Activated CD4-positive, alpha-beta T cell treated with anti-CD3 and anti-CD28 coated beads for 4 hours (primary cell): ENCODE results near the gene OLFM2.
"Not testable (repeated sequence)": the region's sequence is repeated elsewhere in the genome, so short reads cannot be mapped to it uniquely, and the experiment has no call there.

ENCODE experiments used
- DNase-seq, 2 donors: peaks; one replicate each; pipeline ENCODE4 v3.0.0-alpha.2; 2020

The OLFM2 gene

DNA sequence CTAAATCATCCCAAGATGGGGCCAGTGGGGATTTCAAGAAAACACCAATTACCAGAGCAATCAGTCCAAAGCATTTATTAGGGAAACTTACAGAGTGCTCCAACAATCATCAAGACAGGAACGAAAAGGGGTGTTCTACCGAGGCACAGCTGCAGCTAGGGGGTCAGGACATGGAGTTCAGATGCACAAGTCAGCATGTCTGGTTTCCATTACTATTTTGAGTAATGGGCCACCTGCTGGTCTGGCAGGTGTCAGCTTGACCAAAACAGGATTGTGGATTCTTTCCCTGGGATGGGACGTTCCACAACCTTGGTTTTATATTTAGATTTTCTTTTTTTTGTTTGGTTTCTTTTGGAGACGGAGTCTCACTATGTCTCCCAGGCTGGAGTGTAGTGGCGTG lies 112.5 kb downstream of the OLFM2 start:
- no peak for DNase-seq

DNA sequence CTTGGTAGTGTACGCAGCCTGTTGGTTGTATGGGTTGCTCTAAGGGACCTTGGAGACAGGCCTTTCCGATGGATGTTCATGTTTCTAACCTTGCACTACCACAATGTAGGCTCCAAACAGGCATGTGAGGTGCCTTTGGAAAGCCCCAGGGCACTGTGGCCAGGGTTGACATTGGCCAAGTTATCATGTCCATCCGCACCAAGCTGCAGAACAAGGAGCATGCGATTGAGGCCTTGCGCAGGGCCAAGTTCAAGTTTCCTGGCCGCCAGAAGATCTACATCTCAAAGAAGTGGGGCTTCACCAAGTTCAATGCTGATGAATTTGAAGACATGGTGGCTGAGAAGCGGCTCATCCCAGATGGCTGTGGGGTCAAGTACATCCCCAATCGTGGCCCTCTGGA lies 116.3 kb downstream of the OLFM2 start:
- not testable (repeated sequence) for DNase-seq

DNA sequence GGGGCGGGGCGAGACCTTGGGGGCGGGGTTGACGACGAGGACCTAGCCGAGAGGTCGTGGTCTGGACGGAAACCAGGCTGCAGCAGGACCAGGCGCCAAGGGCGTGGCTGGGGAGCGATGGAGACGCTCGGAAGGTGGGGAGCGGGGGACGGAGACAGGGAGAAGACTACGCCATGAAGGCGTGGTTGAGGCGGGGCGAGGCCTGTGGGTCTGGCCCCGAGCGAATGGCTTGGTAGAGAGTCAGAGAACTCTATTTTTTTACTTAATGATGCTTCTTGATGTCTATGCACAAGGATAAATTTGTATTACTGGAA lies 116.8 kb downstream of the OLFM2 start:
- no peak for DNase-seq

DNA sequence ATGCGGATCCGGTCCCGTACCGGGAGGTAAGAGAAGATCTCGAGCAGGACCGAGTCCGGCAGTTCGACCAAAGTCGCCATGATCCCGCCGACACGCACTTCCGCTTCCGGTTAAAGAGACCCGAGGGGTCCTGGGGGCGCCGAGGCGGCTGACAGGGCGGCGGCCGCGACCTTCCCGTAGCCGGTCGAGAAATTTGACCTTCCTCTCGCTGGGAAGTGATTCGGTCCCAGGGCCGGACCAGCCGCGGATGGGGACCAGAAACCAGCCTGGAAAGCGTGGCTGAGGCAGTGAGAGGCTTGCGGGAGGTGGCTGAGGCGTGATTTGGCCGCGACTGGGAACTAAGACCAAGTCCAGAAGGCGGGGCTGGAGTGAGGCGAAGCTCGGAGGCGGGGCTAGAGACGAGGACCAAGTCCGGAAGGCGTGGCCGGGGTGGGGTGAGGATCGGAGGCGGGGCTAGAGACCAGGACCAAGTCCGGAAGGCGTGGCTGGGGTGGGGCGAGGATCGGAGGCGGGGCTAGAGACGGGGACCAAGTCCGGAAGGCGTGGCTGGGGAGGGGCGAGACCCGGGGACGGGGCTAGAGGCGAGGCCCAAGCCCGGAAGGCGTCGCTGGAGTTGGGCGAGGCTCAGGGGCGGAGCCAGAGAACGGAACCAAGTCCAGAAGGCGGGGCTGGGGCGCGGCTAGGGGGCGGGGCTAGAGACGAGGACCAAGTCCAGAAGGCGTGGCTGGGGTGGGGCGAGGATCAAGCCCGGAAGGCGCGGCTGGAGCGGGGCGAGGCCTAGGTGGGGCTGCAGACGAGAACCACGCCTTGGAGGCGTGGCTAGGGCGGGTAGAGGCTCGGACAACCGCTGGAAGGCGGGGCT lies 117.3 kb downstream of the OLFM2 start, which contains the start of gene FBXL12:
FBXL12 (minus strand) TSS at position 346 of the 862 bp plus-strand sequence; CDS start at position 80, 266 bp downstream.
- DNase-seq: peak; percentile 100

DNA sequence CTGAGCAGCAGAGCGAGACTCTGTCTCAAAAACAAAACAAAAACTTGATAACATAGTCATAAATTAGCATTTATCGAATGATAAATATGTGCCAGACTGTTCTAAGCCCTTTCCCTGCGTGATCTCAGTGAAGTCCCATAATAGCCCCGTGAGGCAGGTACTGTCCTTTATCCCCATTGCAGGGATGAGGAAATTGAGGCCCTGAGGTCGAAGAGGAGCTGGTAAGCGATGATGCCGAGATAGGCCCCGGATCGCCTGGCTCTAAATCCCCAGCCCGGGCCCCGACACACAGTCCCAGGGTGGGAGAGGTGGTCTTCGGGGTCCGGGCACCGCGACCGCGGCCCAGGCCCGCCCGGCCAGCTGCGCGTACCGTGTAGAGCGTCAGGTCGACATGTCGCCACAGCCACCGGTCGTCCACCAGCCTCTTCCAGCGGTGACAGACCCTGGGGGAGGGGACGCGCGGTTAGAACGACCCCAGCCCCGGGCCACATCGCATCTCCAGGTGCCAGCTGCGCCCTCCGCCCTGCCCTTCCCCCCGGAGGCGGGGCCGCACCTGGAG lies 118.1 kb downstream of the OLFM2 start:
- no peak for DNase-seq

DNA sequence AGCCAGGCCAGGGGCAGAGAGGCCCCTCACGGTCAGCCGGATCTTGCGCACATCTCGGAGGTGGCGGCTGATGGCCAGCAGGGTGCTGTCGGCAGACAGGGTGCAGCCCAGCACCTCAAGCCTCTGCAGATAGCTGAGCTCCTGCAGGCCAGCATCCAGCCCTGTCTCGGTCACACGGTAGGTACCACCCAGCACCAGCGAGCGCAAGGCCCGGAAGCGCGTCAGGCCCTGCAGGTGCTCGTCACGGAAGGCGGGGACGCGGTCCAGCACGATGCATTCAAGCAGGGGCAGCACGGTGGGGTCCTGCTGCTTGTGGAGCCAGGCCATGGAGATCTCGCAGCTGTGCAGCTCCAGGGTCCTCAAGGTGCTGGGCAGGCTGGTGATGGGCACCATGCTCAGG lies 125.2 kb downstream of the OLFM2 start:
- no peak for DNase-seq

DNA sequence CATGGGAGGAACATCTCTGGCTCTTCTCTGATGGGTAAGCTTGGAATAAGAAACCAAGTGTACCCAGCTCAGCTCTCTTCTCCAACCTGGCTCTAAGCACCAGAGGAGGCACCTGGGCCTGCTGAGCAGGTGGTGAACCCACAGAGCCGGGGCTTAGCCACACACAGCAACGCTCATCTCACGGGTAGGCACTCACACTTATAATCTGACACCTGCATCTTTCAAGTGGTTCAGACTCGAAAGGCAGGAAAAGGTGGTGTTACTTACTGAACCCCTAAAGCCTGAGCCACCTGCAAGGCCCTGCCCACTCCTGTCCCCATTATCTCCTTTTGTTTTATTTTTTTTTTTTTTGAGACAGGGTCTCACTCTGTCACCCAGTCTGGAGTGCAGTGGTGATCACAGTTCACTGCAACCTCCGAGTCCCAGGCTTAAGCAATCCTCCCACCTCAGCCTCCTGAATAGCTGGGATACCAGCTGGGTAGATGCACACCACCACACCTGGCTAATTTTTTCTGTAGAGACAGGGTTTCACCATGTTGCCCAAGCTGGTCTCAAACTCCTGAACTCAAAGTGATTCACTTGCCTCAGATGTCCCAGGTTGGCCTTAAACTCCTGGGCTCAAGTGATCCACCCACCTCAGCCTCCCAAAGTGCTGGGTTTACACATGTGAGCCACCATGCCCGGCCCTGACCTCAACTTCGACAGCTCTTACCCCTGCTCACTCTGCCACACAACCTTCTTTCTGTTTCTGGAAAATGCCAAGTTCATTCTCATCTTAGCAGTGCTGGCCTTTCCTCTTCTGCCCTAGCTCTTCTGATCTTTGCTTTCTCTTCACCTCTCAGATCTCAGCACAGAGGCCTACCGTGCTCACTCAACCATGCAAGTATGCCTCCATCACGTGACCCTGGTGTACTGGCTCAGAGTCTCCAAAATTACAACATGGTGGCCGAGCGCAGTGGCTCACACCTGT lies 127.2 kb downstream of the OLFM2 start:
- no peak for DNase-seq

DNA sequence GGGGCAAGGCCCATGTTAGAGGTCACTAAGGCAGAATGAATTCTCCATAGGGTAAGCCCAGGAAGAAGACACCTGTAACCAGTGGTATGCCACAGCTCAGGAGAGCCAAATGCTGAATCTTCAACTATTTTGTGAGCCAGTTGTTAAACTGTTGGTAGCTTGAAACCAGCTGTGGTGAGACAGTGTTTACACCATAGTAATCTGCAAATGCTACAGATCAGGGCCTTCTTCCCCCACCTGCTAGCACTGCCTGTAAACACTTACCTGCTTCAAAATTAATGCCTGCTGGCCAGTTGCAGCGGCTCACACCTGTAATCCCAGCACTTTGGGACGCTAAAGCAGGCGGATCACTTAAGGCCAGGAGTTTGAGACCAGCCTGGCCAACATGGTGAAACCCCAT lies 129.5 kb downstream of the OLFM2 start:
- no peak for DNase-seq
